GM23338 (cell line): ENCODE measurements around the gene P3H4. TPM values are rescaled to one million over a fixed set of nuclear protein-coding genes. Genes with fewer than 3 reads are reported as not detected.
"Not testable (repeated sequence)": the region's sequence is repeated elsewhere in the genome, so short reads cannot be mapped to it uniquely, and the experiment has no call there.

ENCODE experiments used
- ATAC-seq: fragments of 200-7000 bp; cut with Tn5 transposase; 3 replicates; pipeline ENCODE4 v1.9.1; 2020
- DNase-seq: peaks from one replicate; pipeline ENCODE4 v3.0.0-alpha.2; 2015; ENCODE audit warnings: low spot score
- H2AFZ ChIP-seq: fragments of 200-600 bp; sonication (generic); 2 replicates; pipeline ENCODE4 v1.8.0; 2016; ENCODE audit warnings: antibody characterized with exemption, mild to moderate bottlenecking, moderate library complexity
- H3F3A ChIP-seq: fragments of 200-600 bp; sonication (generic); replicated peaks from 2 replicates; pipeline ENCODE4 v1.8.0; 2017; ENCODE audit warnings: antibody characterized with exemption, mixed run types, low read depth
- H3K27ac ChIP-seq: fragments of 200-600 bp; sonication (generic); 2 replicates; pipeline ENCODE4 v1.6.1; 2016; ENCODE audit warnings: low read depth
- H3K27me3 ChIP-seq: fragments of 200-600 bp; sonication (generic); 2 replicates; pipeline ENCODE4 v1.8.0; 2016; ENCODE audit warnings: mild to moderate bottlenecking, mixed run types, moderate library complexity; ENCODE audit not compliant: insufficient read depth
- H3K36me3 ChIP-seq: fragments of 200-600 bp; sonication (generic); 2 replicates; pipeline ENCODE4 v1.8.0; 2016; ENCODE audit warnings: mild to moderate bottlenecking; ENCODE audit not compliant: insufficient read depth
- H3K4me1 ChIP-seq: fragments of 200-600 bp; sonication (generic); 2 replicates; pipeline ENCODE4 v1.8.0; 2016; ENCODE audit warnings: mild to moderate bottlenecking, moderate library complexity; ENCODE audit not compliant: insufficient read depth
- H3K4me2 ChIP-seq: fragments of 200-600 bp; sonication (generic); 2 replicates; pipeline ENCODE4 v1.7.1; 2017; ENCODE audit warnings: mixed run types
- H3K4me3 ChIP-seq: fragments of 200-600 bp; sonication (generic); 2 replicates; pipeline ENCODE4 v1.6.1; 2016; ENCODE audit warnings: mixed run types
- H3K79me2 ChIP-seq: fragments of 200-600 bp; sonication (generic); replicated peaks from 2 replicates; pipeline ENCODE4 v1.8.0; 2017; ENCODE audit warnings: mild to moderate bottlenecking; ENCODE audit not compliant: insufficient read depth
- H3K9me2 ChIP-seq: fragments of 200-600 bp; sonication (generic); 2 replicates; pipeline ENCODE4 v1.8.0; 2017; ENCODE audit not compliant: insufficient read depth
- H4K20me1 ChIP-seq: fragments of 200-600 bp; sonication (generic); replicated peaks from 2 replicates; pipeline ENCODE4 v1.8.0; 2017; ENCODE audit warnings: mild to moderate bottlenecking; ENCODE audit not compliant: insufficient read depth
- H3K27ac Mint-ChIP-seq: 2 replicates; pipeline ENCODE4 v1.8.0; 2020; ENCODE audit warnings: inconsistent platforms, mild to moderate bottlenecking, moderate library complexity, mixed read lengths
- H3K27me3 Mint-ChIP-seq: 3 replicates; pipeline ENCODE4 v1.8.0; 2022; ENCODE audit warnings: low read depth, mild to moderate bottlenecking, moderate library complexity, mixed read lengths, inconsistent platforms; ENCODE audit not compliant: insufficient read depth, poor library complexity
- H3K36me3 Mint-ChIP-seq: 3 replicates; pipeline ENCODE4 v1.8.0; 2021; ENCODE audit warnings: low read depth, mild to moderate bottlenecking, inconsistent platforms, moderate library complexity, mixed read lengths
- H3K4me1 Mint-ChIP-seq: 3 replicates; pipeline ENCODE4 v1.8.0; 2020; ENCODE audit warnings: mild to moderate bottlenecking, inconsistent platforms, mixed read lengths
- H3K4me3 Mint-ChIP-seq: 3 replicates; pipeline ENCODE4 v1.8.0; 2021; ENCODE audit warnings: moderate library complexity, mild to moderate bottlenecking, inconsistent platforms, mixed read lengths
- H3K9me3 Mint-ChIP-seq: 3 replicates; pipeline ENCODE4 v1.8.0; 2020; ENCODE audit warnings: moderate library complexity, mild to moderate bottlenecking, inconsistent platforms, mixed read lengths
- CREB1 ChIP-seq: fragments of 250-450 bp; sonication (Bioruptor Pico); IDR thresholded peaks from 2 replicates; pipeline ENCODE4 v1.5.0; 2020; ENCODE audit warnings: low read depth, mild to moderate bottlenecking, moderate library complexity
- EZH2 ChIP-seq: fragments of 200-600 bp; sonication (generic); IDR thresholded peaks from one replicate; pipeline ENCODE4 v1.8.0; 2017; ENCODE audit warnings: antibody characterized with exemption, mild to moderate bottlenecking, low read depth; ENCODE audit not compliant: unreplicated experiment
- EZH2phosphoT487 ChIP-seq: fragments of 200-600 bp; sonication (generic); IDR thresholded peaks from one replicate; pipeline ENCODE4 v1.8.1; 2018; ENCODE audit warnings: antibody characterized with exemption; ENCODE audit not compliant: unreplicated experiment
- JUNB ChIP-seq: IDR thresholded peaks from one replicate; pipeline ENCODE4 v1.6.1; 2016; ENCODE audit warnings: antibody characterized with exemption; ENCODE audit not compliant: unreplicated experiment
- NANOG ChIP-seq: IDR thresholded peaks from 2 replicates; pipeline ENCODE4 v1.6.1; 2016; ENCODE audit warnings: antibody characterized with exemption, borderline replicate concordance
- POLR2AphosphoS5 ChIP-seq: IDR thresholded peaks from 2 replicates; pipeline ENCODE4 v1.6.1; 2016; ENCODE audit warnings: antibody characterized with exemption, low read depth
- STAT1 ChIP-seq: IDR thresholded peaks from one replicate; pipeline ENCODE4 v1.6.1; 2016; ENCODE audit warnings: antibody characterized with exemption; ENCODE audit not compliant: unreplicated experiment
- ZNF114 ChIP-seq: fragments of 250-450 bp; sonication (Bioruptor Pico); IDR thresholded peaks from 2 replicates; pipeline ENCODE4 v1.5.0; 2020; ENCODE audit warnings: mild to moderate bottlenecking, moderate library complexity
- ZNF331 ChIP-seq: fragments of 250-450 bp; sonication (Bioruptor Pico); IDR thresholded peaks from 2 replicates; pipeline ENCODE4 v1.5.0; 2020; ENCODE audit warnings: low read depth, mild to moderate bottlenecking, moderate library complexity
- polyA plus RNA-seq: library from polyadenylated mRNA; unstranded; fragments of >200 nt; fragmentation: Nextera tagmentation; extraction: Ambion mirVana; gene quantifications from 2 replicates; pipeline ENCODE4 v1.2.1, GENCODE V29; 2016
- total RNA-seq: library from RNA; depleted of rRNA; stranded (reverse); fragments of >200 nt; shearing (Covaris generic); gene quantifications from 2 replicates; pipeline ENCODE4 v1.2.3, GENCODE V29; 2014
- TF ChIP-seq, protein P1 (sequence below): IDR thresholded peaks from one replicate; pipeline ENCODE4 v1.6.1; 2018; ENCODE audit warnings: antibody characterized with exemption; ENCODE audit not compliant: unreplicated experiment
- TF ChIP-seq, protein P2 (sequence below), 2 experiments: fragments of 200-600 bp in 1 of 2; sonication (generic) in 1 of 2; conservative IDR thresholded peaks; 2 replicates each; pipeline versions ENCODE4 v1.5.1 to v1.6.1; 2016 to 2017; ENCODE audit warnings: antibody characterized with exemption in 2 of 2, low read depth in 2 of 2, mild to moderate bottlenecking in 2 of 2, moderate library complexity in 1 of 2
- TF ChIP-seq, protein P3 (sequence below): IDR thresholded peaks from 2 replicates; pipeline ENCODE4 v1.6.1; 2016; ENCODE audit warnings: antibody characterized with exemption

The P3H4 gene
- total and polyA plus RNA-seq, 2 experiments from 2014 or later = 16.0 to 33.3 TPM

GRCh38 chr17:41851382-41851781 is 39.6 kb upstream of the P3H4 start:
- peaks cover 65% of the 10 kb centered on the region for H3K79me2 ChIP-seq
- DNase-seq, H3K27me3 ChIP-seq, ATAC-seq, H3K4me2 ChIP-seq, H3K4me1 Mint-ChIP-seq, H3K9me3 Mint-ChIP-seq, H3F3A ChIP-seq, H3K27ac Mint-ChIP-seq, H3K4me3 Mint-ChIP-seq, H2AFZ ChIP-seq, H3K4me3 ChIP-seq, H3K9me2 ChIP-seq, H3K27ac ChIP-seq, H3K4me1 ChIP-seq, H3K27me3 Mint-ChIP-seq: not testable (repeated sequence)
- peaks cover 19% of the 10 kb centered on the region for H4K20me1 ChIP-seq
- H3K36me3 Mint-ChIP-seq = peaks cover 22% of the 10 kb centered on the region; the same call in 2 of the 3 replicates
- peaks cover 11% of the 10 kb centered on the region for H3K36me3 ChIP-seq

GRCh38 chr17:41849251-41849990 is 37.7 kb upstream of the P3H4 start:
- Histone ChIP-seq H3K36me3 (peaks cover 2% of the 10 kb centered on the region; the same call in 1 of the 2 replicates), H3K4me3 (no peak overlapping the region), H3K4me1 (no peaks in the 10 kb centered on the region), H3F3A (0 out of 2 replicates have a peak, but pooled peaks cover 5% of the 10 kb centered on the region), H3K27ac (no peak overlapping the region), H3K9me2 (no peaks in the 10 kb centered on the region), H4K20me1 (peaks cover 17% of the 10 kb centered on the region), H3K79me2 (peaks cover 54% of the 10 kb centered on the region), H3K4me2 (no peak overlapping the region), H2AFZ (no peak overlapping the region), H3K27me3 (no peaks in the 10 kb centered on the region)
- Mint-ChIP-seq H3K36me3 (peaks cover 14% of the 10 kb centered on the region; the same call in 2 of the 3 replicates), H3K27ac (no peak overlapping the region; the same call in 1 of the 2 replicates), H3K4me3 (no peak overlapping the region), H3K9me3 (no peaks in the 10 kb centered on the region), H3K4me1 (no peaks in the 10 kb centered on the region), H3K27me3 (no peaks in the 10 kb centered on the region)
- ATAC-seq = no peak
- no peak for DNase-seq
- no peak for TF ChIP-seq ZNF114 (CRISPR knock-in tag)
- TF ChIP-seq, protein P1, sequence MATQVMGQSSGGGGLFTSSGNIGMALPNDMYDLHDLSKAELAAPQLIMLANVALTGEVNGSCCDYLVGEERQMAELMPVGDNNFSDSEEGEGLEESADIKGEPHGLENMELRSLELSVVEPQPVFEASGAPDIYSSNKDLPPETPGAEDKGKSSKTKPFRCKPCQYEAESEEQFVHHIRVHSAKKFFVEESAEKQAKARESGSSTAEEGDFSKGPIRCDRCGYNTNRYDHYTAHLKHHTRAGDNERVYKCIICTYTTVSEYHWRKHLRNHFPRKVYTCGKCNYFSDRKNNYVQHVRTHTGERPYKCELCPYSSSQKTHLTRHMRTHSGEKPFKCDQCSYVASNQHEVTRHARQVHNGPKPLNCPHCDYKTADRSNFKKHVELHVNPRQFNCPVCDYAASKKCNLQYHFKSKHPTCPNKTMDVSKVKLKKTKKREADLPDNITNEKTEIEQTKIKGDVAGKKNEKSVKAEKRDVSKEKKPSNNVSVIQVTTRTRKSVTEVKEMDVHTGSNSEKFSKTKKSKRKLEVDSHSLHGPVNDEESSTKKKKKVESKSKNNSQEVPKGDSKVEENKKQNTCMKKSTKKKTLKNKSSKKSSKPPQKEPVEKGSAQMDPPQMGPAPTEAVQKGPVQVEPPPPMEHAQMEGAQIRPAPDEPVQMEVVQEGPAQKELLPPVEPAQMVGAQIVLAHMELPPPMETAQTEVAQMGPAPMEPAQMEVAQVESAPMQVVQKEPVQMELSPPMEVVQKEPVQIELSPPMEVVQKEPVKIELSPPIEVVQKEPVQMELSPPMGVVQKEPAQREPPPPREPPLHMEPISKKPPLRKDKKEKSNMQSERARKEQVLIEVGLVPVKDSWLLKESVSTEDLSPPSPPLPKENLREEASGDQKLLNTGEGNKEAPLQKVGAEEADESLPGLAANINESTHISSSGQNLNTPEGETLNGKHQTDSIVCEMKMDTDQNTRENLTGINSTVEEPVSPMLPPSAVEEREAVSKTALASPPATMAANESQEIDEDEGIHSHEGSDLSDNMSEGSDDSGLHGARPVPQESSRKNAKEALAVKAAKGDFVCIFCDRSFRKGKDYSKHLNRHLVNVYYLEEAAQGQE = no peak
- TF ChIP-seq ZNF331 (CRISPR knock-in tag) = no peak
- no peak for TF ChIP-seq JUNB
- TF ChIP-seq, protein P2, sequence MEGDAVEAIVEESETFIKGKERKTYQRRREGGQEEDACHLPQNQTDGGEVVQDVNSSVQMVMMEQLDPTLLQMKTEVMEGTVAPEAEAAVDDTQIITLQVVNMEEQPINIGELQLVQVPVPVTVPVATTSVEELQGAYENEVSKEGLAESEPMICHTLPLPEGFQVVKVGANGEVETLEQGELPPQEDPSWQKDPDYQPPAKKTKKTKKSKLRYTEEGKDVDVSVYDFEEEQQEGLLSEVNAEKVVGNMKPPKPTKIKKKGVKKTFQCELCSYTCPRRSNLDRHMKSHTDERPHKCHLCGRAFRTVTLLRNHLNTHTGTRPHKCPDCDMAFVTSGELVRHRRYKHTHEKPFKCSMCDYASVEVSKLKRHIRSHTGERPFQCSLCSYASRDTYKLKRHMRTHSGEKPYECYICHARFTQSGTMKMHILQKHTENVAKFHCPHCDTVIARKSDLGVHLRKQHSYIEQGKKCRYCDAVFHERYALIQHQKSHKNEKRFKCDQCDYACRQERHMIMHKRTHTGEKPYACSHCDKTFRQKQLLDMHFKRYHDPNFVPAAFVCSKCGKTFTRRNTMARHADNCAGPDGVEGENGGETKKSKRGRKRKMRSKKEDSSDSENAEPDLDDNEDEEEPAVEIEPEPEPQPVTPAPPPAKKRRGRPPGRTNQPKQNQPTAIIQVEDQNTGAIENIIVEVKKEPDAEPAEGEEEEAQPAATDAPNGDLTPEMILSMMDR (conservative IDR thresholded peaks at IDR 0.05; ENCODE audit: low read depth in 2 of 2) = no peak
- TF ChIP-seq, protein P3, sequence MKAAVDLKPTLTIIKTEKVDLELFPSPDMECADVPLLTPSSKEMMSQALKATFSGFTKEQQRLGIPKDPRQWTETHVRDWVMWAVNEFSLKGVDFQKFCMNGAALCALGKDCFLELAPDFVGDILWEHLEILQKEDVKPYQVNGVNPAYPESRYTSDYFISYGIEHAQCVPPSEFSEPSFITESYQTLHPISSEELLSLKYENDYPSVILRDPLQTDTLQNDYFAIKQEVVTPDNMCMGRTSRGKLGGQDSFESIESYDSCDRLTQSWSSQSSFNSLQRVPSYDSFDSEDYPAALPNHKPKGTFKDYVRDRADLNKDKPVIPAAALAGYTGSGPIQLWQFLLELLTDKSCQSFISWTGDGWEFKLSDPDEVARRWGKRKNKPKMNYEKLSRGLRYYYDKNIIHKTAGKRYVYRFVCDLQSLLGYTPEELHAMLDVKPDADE = no peak
- TF ChIP-seq STAT1 = no peak
- no peak for TF ChIP-seq EZH2
- TF ChIP-seq NANOG = no peak
- TF ChIP-seq CREB1 (CRISPR knock-in tag) = no peak
- TF ChIP-seq POLR2AphosphoS5 = no peak
- TF ChIP-seq EZH2phosphoT487 = no peak
